GM13976 (cell line): ENCODE measurements around the gene SLC4A1AP.

ENCODE experiments used
- DNase-seq: peaks from one replicate; pipeline ENCODE4 v3.0.0; 2012; ENCODE audit warnings: low spot score
- in situ Hi-C: fragments of 300-500 bp; cut with MboI; formaldehyde crosslinking; loops from one replicate; pipeline ENCODE4 v1.12.0; 2022; ENCODE audit warnings: low sequenced_read_pairs, mixed read lengths, inconsistent platforms; ENCODE audit not compliant: unreplicated experiment
- TF ChIP-seq, protein P1 (sequence below): IDR thresholded peaks from 2 replicates; pipeline ENCODE4 v1.5.1; 2012; ENCODE audit warnings: borderline replicate concordance, mild to moderate bottlenecking; ENCODE audit not compliant: insufficient read depth; ENCODE audit errors: extremely low read depth, missing control alignments, control extremely low read depth

Gene SLC4A1AP

DNA sequence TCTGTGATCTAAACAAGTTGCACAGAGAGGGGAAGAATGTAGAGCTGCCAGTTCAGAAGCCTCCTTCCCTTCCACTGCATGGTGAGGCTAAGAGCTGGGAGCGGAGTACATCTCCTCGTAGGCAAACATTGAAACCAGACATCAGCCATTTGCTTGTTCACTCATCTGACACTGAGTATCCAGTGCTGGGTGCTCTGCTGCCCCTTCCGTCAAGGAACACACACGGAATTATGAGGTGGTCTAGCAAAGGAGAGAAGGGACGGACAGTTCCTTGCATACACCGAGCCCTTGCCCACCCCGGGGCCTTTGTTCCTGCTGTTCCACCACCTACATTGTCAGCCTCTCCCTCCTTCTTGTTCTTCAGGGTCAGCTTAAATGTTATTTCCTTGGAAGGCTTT lies 44.6 kb downstream of the SLC4A1AP start:
- DNase-seq, result no peak
- in situ Hi-C loops, result no loop called here

DNA sequence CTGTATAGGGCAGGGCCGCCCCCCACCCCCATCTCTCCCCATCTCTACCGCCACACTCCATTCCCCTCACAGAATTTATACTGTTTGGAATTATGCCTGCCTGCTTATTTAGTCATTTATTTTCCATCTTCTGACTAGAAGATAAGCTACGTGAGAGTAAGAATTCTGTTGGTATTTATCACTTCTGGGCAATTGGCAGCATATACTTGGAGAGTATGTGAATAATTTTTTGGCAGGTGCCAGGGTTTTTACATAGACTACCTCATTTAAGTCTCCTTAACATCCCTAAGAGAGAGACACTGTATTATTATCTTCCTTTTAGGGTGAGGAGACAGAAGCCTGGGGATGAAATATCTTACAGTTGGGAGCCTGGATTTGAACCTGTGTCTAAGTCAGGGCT lies 45.0 kb downstream of the SLC4A1AP start:
- in situ Hi-C loops, result no loop called here
- no peak for DNase-seq

More for the DNA sequence above, 44.6 kb downstream of the SLC4A1AP start:
- TF ChIP-seq, protein P1, sequence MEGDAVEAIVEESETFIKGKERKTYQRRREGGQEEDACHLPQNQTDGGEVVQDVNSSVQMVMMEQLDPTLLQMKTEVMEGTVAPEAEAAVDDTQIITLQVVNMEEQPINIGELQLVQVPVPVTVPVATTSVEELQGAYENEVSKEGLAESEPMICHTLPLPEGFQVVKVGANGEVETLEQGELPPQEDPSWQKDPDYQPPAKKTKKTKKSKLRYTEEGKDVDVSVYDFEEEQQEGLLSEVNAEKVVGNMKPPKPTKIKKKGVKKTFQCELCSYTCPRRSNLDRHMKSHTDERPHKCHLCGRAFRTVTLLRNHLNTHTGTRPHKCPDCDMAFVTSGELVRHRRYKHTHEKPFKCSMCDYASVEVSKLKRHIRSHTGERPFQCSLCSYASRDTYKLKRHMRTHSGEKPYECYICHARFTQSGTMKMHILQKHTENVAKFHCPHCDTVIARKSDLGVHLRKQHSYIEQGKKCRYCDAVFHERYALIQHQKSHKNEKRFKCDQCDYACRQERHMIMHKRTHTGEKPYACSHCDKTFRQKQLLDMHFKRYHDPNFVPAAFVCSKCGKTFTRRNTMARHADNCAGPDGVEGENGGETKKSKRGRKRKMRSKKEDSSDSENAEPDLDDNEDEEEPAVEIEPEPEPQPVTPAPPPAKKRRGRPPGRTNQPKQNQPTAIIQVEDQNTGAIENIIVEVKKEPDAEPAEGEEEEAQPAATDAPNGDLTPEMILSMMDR, result no peak

DNA sequence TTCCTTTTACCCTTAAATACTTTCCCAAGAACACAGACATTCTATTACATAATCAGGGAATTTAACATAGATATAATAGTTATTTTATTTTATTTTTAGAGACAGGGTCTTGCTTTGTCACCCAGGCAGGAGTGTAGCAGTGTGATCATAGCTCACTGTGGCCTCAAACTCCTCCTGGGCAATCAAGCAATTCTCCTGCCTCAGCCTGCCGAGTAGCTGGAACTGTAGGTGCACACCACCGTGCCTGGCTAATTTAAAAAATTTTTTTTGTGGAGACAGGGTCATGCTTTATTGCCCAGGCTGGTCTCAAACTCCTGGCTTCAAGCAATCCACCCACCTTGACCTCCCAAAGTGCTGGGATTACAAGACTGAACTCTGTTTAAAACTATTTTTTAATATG lies 45.6 kb downstream of the SLC4A1AP start:
- TF ChIP-seq, protein P1, result no peak
- in situ Hi-C loops, result no loop called here
- DNase-seq, result no peak

More for the DNA sequence above, 45.0 kb downstream of the SLC4A1AP start:
- TF ChIP-seq, protein P1, result no peak

DNA sequence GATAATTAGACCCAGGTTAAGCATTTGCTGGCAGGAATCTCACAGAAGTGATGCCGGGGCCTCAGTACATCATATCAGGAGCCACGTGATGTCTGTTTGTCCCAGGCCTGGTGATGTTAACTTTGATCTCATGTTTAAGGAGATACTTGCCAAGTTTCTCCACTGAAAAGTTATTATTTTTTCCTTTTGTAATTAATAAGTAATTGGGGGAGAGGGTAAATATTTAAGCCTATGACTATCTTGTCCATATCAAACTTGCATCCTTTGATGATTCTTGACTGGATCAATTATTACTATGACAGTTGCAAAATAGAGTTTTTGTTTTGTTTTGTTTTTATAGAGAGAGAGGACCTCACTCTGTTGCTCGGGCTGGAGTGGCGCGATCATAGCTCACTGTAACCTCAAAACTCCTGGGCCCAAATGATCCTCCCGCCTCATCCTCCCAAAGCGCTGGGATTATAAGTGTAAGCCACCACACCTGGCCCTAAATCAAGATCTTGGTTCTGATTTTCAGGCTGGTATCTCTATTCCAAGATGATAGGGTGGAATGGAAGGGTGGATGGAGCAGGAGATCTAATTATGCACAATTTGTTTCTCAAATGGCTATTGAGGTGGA lies 46.4 kb downstream of the SLC4A1AP start:
- no peak for DNase-seq
- TF ChIP-seq, protein P1, result no peak
- in situ Hi-C loops, result no loop called here

DNA sequence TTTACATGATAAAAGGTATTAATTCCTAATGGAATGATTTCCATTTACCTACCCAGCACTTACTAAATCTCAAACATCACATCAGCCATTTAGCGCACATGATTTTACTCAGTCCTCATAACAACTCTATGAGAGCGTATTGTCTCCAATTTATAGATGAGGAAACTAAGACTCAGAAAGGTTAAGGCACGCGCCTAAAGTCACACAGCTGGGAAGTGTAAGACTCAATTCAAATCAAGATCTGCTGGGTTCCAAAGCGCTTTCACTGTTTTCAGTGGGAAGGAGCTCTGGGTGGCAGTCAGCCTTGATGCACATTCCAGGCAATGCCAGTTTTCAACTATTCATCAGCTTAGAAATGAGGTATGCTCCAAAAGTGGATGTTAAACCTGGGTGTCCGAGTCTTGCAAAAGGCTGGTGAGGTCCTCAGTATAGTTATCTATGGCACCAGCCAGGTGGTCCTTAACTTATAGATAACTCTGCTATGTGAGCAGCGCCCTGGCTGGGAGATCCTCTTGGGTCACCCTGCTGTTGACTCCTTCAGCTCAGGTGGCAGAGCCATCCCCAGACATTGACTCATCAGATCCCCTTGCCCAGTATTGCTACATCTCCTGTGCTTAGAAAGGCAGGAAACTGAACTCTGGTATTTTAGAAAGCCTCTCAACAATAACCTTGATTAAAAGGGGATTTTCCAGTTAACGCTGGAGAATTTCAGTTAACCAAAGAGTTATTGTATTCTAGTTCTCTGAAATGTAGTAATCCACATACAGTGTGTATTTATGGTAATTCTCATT lies 47.1 kb downstream of the SLC4A1AP start:
- in situ Hi-C loops, result no loop called here

DNA sequence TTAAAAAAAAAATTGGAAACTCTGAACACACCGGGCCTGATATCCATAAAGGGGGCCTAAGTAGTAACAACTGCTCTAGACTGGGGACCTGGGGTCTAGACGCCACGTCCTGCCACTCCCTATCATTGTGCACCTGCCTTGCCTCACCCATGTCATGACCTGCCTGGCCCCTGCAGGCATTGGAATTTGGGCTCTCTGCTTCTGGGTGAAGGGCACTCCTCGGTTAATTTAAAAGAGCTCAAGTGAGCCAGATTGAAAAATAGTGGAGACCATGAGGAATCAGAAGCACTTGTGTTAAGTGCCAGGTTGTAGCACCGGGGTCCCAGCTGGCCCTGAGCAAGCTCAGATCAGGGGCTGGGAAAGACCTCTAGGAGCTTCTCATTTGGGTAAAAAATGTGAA lies 48.1 kb downstream of the SLC4A1AP start:
- TF ChIP-seq, protein P1, result no peak
- in situ Hi-C loops, result no loop called here
- no peak for DNase-seq

More for the DNA sequence above, 47.1 kb downstream of the SLC4A1AP start:
- no peak for DNase-seq
- TF ChIP-seq, protein P1, result no peak
